Measurements from ENCODE around the gene BRSK2. TPM values are rescaled to one million over a fixed set of nuclear protein-coding genes. Genes with fewer than 3 reads are reported as not detected.
"Not testable (repeated sequence)": the region's sequence is repeated elsewhere in the genome, so short reads cannot be mapped to it uniquely, and the experiment has no call there.

BRSK2 gene
- polyA plus RNA-seq, 2 donors: 0.90 to 1.1 TPM

- Histone ChIP-seq H3K9me3 (ENCODE audit: control insufficient read depth in 2 of 2, insufficient read depth in 1 of 2, low read depth in 1 of 2, low read length in 1 of 2) (peaks cover 0 to 4% of the 10 kb centered on the region in 2 donors), H3K27me3 (ENCODE audit: control insufficient read depth in 1 of 2, insufficient read depth in 2 of 2, low read length in 2 of 2) (no peaks in the 10 kb centered on the region), H3K4me1 (ENCODE audit: control insufficient read depth in 2 of 2, insufficient read depth in 2 of 2, low read length in 1 of 2) (peaks cover 0 to 2% of the 10 kb centered on the region in 2 donors), H3K4me3 (ENCODE audit: low read depth in 1 of 2, low read length in 2 of 2) (no peak overlapping the region), H3K36me3 (ENCODE audit: control insufficient read depth in 2 of 2, insufficient read depth in 2 of 2, low read length in 1 of 2) (no peaks in the 10 kb centered on the region), H3K27ac (ENCODE audit: low read depth in 2 of 2, low read length in 1 of 2) (no peak overlapping the region)
- 89 to 93% methylated on average over 22 of the region's 22 CpGs for WGBS, 2 donors
Observed at GRCh38 chr11:1428762-1429316, 39.1 kb downstream of the BRSK2 start.

DNA sequence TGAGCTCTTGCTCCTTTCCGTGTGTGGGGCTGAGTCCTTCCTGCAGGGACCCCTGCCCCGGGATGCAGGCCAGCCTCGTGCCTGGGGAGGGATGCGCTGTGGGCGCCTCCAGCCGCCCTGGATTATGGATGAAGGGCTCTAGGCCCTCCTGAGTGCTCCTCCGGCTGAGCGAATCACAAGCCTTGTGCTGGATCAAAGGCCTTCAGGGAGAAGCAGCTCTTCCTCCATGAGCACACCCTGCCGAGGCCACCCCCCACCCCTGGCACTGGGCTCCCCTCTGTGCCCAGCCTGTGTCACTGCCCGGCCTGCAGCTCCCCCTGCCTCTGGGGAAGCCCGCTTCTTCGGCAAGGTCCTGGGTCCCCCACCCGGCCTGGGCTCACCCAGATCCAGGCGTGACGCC is 43.8 kb downstream of the BRSK2 start:
- H3K27me3 ChIP-seq (ENCODE audit: control insufficient read depth in 1 of 2, insufficient read depth in 2 of 2, low read length in 2 of 2): no peaks in the 10 kb centered on the region
- H3K4me3 ChIP-seq (ENCODE audit: low read depth in 1 of 2, low read length in 2 of 2): no peak overlapping the region
- peaks cover 0 to 4% of the 10 kb centered on the region in 2 donors for H3K9me3 ChIP-seq (ENCODE audit: control insufficient read depth in 2 of 2, insufficient read depth in 1 of 2, low read depth in 1 of 2, low read length in 1 of 2)
- H3K27ac ChIP-seq (ENCODE audit: low read depth in 2 of 2, low read length in 1 of 2): no peak overlapping the region
- peaks cover 0 to 6% of the 10 kb centered on the region in 2 donors for H3K4me1 ChIP-seq (ENCODE audit: control insufficient read depth in 2 of 2, insufficient read depth in 2 of 2, low read length in 1 of 2)
- no peaks in the 10 kb centered on the region for H3K36me3 ChIP-seq (ENCODE audit: control insufficient read depth in 2 of 2, insufficient read depth in 2 of 2, low read length in 1 of 2)
- WGBS, 2 donors: 72 to 74% methylated on average over 15 of the region's 15 CpGs

DNA sequence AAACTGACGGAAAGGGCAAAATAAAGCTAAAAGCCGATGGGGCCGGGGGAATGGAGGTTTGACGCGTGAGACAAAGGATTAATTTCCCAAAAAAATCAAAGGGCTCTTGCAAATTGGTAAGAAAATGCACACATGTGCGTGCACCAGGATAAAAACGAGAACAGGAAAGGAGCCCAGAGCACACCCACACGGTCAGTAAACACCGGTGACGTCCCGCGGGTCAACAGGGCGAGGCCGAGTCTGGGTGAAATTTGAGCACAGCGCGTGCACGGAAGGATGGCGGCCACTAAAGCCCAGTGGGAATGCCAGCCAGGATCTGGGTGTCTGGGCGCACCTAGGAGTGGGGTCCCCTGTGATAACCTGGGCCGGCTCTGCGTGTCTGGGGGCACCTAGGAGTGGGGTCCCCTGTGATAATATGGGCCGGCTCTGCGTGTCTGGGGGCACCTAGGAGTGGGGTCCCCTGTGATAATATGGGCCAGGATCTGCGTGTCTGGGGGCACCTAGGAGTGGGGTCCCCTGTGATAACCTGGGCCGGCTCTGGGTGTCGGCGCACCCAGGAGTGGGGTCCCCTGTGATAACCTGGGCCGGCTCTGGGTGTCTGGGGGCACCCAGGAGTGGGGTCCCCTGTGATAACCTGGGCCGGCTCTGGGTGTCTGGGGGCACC is 44.4 kb downstream of the BRSK2 start:
- H3K36me3 ChIP-seq (ENCODE audit: control insufficient read depth in 2 of 2, insufficient read depth in 2 of 2, low read length in 1 of 2): no peaks in the 10 kb centered on the region
- H3K27ac ChIP-seq (ENCODE audit: low read depth in 2 of 2, low read length in 1 of 2): no peak overlapping the region
- H3K4me1 ChIP-seq (ENCODE audit: control insufficient read depth in 2 of 2, insufficient read depth in 2 of 2, low read length in 1 of 2): peaks cover 0 to 4% of the 10 kb centered on the region in 2 donors
- H3K9me3 ChIP-seq (ENCODE audit: control insufficient read depth in 2 of 2, insufficient read depth in 1 of 2, low read depth in 1 of 2, low read length in 1 of 2): peaks cover 0 to 2% of the 10 kb centered on the region in 2 donors
- H3K4me3 ChIP-seq (ENCODE audit: low read depth in 1 of 2, low read length in 2 of 2): no peak overlapping the region
- H3K27me3 ChIP-seq (ENCODE audit: control insufficient read depth in 1 of 2, insufficient read depth in 2 of 2, low read length in 2 of 2): no peaks in the 10 kb centered on the region
- WGBS, 2 donors: 62 to 70% methylated on average over 29 of the region's 29 CpGs

DNA sequence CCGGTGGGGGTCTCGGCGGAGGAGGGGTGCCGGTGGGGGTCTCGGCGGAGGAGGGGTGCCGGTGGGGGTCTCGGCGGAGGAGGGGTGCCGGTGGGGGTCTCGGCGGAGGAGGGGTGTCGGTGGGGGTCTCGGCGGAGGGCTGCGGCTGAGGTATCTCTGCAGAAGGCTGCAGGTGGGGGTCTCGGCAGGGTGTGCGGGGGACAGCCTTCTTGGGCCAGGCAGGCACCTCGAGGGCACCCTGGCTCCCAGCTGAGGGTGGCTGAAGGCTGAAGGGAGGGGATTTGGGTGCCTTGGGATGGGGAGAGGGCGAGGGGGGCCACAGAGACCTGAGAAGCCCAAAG is 45.7 kb downstream of the BRSK2 start:
- not testable (repeated sequence) for H3K9me3 ChIP-seq (ENCODE audit: control insufficient read depth in 2 of 2, insufficient read depth in 1 of 2, low read depth in 1 of 2, low read length in 1 of 2); H3K36me3 ChIP-seq (ENCODE audit: control insufficient read depth in 2 of 2, insufficient read depth in 2 of 2, low read length in 1 of 2); H3K27me3 ChIP-seq (ENCODE audit: control insufficient read depth in 1 of 2, insufficient read depth in 2 of 2, low read length in 2 of 2); H3K4me3 ChIP-seq (ENCODE audit: low read depth in 1 of 2, low read length in 2 of 2); H3K27ac ChIP-seq (ENCODE audit: low read depth in 2 of 2, low read length in 1 of 2); H3K4me1 ChIP-seq (ENCODE audit: control insufficient read depth in 2 of 2, insufficient read depth in 2 of 2, low read length in 1 of 2)
- WGBS, 2 donors: 61 to 82% methylated on average over 4 to 14 of the region's 20 CpGs

GRCh38 chr11:1435820-1436467 is 46.2 kb downstream of the BRSK2 start:
- H3K9me3 ChIP-seq (ENCODE audit: control insufficient read depth in 2 of 2, insufficient read depth in 1 of 2, low read depth in 1 of 2, low read length in 1 of 2): no peaks in the 10 kb centered on the region
- H3K36me3 ChIP-seq (ENCODE audit: control insufficient read depth in 2 of 2, insufficient read depth in 2 of 2, low read length in 1 of 2): no peaks in the 10 kb centered on the region
- no peak overlapping the region for H3K4me3 ChIP-seq (ENCODE audit: low read depth in 1 of 2, low read length in 2 of 2)
- peaks cover 0 to 4% of the 10 kb centered on the region in 2 donors for H3K4me1 ChIP-seq (ENCODE audit: control insufficient read depth in 2 of 2, insufficient read depth in 2 of 2, low read length in 1 of 2)
- no peaks in the 10 kb centered on the region for H3K27me3 ChIP-seq (ENCODE audit: control insufficient read depth in 1 of 2, insufficient read depth in 2 of 2, low read length in 2 of 2)
- 5 to 8% methylated on average over 25 to 28 of the region's 29 CpGs for WGBS, 2 donors
- no peak overlapping the region for H3K27ac ChIP-seq (ENCODE audit: low read depth in 2 of 2, low read length in 1 of 2)

GRCh38 chr11:1436468-1437039 is 46.8 kb downstream of the BRSK2 start:
- Histone ChIP-seq H3K27me3 (ENCODE audit: control insufficient read depth in 1 of 2, insufficient read depth in 2 of 2, low read length in 2 of 2) (no peaks in the 10 kb centered on the region), H3K4me1 (ENCODE audit: control insufficient read depth in 2 of 2, insufficient read depth in 2 of 2, low read length in 1 of 2) (peaks cover 0 to 4% of the 10 kb centered on the region in 2 donors), H3K9me3 (ENCODE audit: control insufficient read depth in 2 of 2, insufficient read depth in 1 of 2, low read depth in 1 of 2, low read length in 1 of 2) (no peaks in the 10 kb centered on the region), H3K4me3 (ENCODE audit: low read depth in 1 of 2, low read length in 2 of 2) (no peak overlapping the region), H3K27ac (ENCODE audit: low read depth in 2 of 2, low read length in 1 of 2) (no peak overlapping the region), H3K36me3 (ENCODE audit: control insufficient read depth in 2 of 2, insufficient read depth in 2 of 2, low read length in 1 of 2) (no peaks in the 10 kb centered on the region)
- WGBS, 2 donors: 3 to 10% methylated on average over 10 to 13 of the region's 13 CpGs

DNA sequence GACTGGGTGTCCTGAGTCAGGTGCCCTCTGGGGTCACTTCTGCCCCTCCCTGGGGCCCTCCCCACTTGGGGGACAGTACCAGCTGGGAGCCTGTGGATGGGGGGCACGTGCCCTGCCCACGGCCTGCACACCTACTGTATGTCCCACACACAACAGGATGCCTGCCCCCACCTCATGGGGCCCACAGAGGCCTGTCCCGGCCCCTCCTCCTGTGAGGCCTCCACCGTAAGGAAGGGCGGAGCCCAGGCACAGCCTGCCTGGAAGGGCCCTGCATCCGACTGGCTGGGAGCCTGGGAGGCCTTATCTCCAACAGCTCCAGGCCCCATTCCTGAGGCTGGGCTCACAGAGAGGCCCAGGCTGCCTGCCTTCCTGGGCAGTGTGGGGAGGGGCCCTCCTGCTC is 47.8 kb downstream of the BRSK2 start:
- Histone ChIP-seq H3K4me1 (ENCODE audit: control insufficient read depth in 2 of 2, insufficient read depth in 2 of 2, low read length in 1 of 2) (peaks cover 3 to 4% of the 10 kb centered on the region in 2 donors), H3K27ac (ENCODE audit: low read depth in 2 of 2, low read length in 1 of 2) (no peak overlapping the region), H3K4me3 (ENCODE audit: low read depth in 1 of 2, low read length in 2 of 2) (no peak overlapping the region), H3K9me3 (ENCODE audit: control insufficient read depth in 2 of 2, insufficient read depth in 1 of 2, low read depth in 1 of 2, low read length in 1 of 2) (no peaks in the 10 kb centered on the region), H3K27me3 (ENCODE audit: control insufficient read depth in 1 of 2, insufficient read depth in 2 of 2, low read length in 2 of 2) (no peaks in the 10 kb centered on the region), H3K36me3 (ENCODE audit: control insufficient read depth in 2 of 2, insufficient read depth in 2 of 2, low read length in 1 of 2) (no peaks in the 10 kb centered on the region)
- 23 to 37% methylated on average over 6 of the region's 6 CpGs for WGBS, 2 donors

GRCh38 chr11:1438261-1438966 is 48.7 kb downstream of the BRSK2 start:
- Histone ChIP-seq H3K9me3 (ENCODE audit: control insufficient read depth in 2 of 2, insufficient read depth in 1 of 2, low read depth in 1 of 2, low read length in 1 of 2) (no peaks in the 10 kb centered on the region), H3K4me3 (ENCODE audit: low read depth in 1 of 2, low read length in 2 of 2) (no peak overlapping the region), H3K27ac (ENCODE audit: low read depth in 2 of 2, low read length in 1 of 2) (no peak overlapping the region), H3K27me3 (ENCODE audit: control insufficient read depth in 1 of 2, insufficient read depth in 2 of 2, low read length in 2 of 2) (no peaks in the 10 kb centered on the region), H3K36me3 (ENCODE audit: control insufficient read depth in 2 of 2, insufficient read depth in 2 of 2, low read length in 1 of 2) (no peaks in the 10 kb centered on the region), H3K4me1 (ENCODE audit: control insufficient read depth in 2 of 2, insufficient read depth in 2 of 2, low read length in 1 of 2) (peaks cover 4% of the 10 kb centered on the region in 2 donors)
- WGBS, 2 donors: 52 to 59% methylated on average over 18 to 19 of the region's 19 CpGs

GRCh38 chr11:1438967-1439330 is 49.2 kb downstream of the BRSK2 start:
- Histone ChIP-seq H3K9me3 (ENCODE audit: control insufficient read depth in 2 of 2, insufficient read depth in 1 of 2, low read depth in 1 of 2, low read length in 1 of 2) (no peaks in the 10 kb centered on the region), H3K27ac (ENCODE audit: low read depth in 2 of 2, low read length in 1 of 2) (no peak overlapping the region), H3K4me3 (ENCODE audit: low read depth in 1 of 2, low read length in 2 of 2) (no peak overlapping the region), H3K4me1 (ENCODE audit: control insufficient read depth in 2 of 2, insufficient read depth in 2 of 2, low read length in 1 of 2) (peaks cover 4% of the 10 kb centered on the region in 2 donors), H3K36me3 (ENCODE audit: control insufficient read depth in 2 of 2, insufficient read depth in 2 of 2, low read length in 1 of 2) (no peaks in the 10 kb centered on the region), H3K27me3 (ENCODE audit: control insufficient read depth in 1 of 2, insufficient read depth in 2 of 2, low read length in 2 of 2) (no peaks in the 10 kb centered on the region)
- 61 to 65% methylated on average over 11 of the region's 11 CpGs for WGBS, 2 donors

All from esophagus (tissue), 2 donors.